Lung microvascular endothelial cell (primary cell): ENCODE measurements around the gene IL37. TPM values are rescaled to one million over a fixed set of nuclear protein-coding genes. Genes with fewer than 3 reads are reported as not detected.

ENCODE experiments used
- DNase-seq, 2 donors: peaks; one replicate each; pipeline versions ENCODE4 v3.0.0 to v3.0.0-alpha.2; 2010; ENCODE audit warnings: low read depth in 2 of 2
- total RNA-seq: library from RNA; depleted of rRNA; stranded (reverse); fragments of >200 nt; gene quantifications from 2 replicates; pipeline ENCODE4 v1.2.1, GENCODE V29; 2014

IL37 gene, protein sequence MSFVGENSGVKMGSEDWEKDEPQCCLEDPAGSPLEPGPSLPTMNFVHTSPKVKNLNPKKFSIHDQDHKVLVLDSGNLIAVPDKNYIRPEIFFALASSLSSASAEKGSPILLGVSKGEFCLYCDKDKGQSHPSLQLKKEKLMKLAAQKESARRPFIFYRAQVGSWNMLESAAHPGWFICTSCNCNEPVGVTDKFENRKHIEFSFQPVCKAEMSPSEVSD
- not detected in 2 replicates for total RNA-seq

DNA sequence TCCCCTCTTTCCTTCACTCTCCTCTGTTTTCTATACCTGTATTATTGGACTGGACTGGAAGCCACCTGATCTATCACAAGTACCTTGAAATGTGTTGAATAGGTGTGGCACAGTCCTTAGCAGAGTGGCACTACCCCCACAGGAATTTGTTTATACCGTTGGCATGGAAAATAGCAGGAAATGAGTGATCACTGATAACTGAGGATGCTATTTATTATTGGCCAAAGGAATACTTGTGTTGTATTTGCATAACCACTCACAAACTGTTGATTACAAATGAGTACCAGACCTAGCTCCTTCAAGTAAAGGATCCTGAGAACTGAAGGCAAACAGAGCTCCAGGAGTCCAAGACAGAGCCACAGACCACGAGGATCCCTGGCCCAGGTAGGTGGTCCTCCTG is at the start of gene IL37:
Gene IL37 (plus strand): TSS at position 301 of the 400 bp plus-strand sequence. CDS start 1,848 bp downstream, outside the sequence.
- no peak for DNase-seq

DNA sequence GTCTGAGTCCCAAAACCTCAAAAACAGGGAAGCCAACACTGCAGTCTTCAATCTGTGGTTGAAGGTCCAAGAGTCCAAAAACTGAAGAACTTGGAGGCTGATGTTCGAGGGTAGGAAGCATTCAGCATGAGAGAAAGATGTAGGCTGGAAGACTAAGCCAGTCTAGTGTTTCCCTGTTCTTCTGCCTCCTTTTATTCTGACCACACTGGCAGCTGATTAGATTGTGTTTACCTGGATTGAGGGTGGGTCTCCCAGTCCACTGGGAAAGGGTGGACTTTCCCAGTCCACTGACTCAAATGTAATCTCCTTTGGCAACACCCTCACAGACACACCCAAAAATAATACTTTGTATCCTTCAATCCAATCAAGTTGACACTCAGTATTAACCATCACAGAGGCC is 46.9 kb upstream of the IL37 start:
- no peak for DNase-seq

DNA sequence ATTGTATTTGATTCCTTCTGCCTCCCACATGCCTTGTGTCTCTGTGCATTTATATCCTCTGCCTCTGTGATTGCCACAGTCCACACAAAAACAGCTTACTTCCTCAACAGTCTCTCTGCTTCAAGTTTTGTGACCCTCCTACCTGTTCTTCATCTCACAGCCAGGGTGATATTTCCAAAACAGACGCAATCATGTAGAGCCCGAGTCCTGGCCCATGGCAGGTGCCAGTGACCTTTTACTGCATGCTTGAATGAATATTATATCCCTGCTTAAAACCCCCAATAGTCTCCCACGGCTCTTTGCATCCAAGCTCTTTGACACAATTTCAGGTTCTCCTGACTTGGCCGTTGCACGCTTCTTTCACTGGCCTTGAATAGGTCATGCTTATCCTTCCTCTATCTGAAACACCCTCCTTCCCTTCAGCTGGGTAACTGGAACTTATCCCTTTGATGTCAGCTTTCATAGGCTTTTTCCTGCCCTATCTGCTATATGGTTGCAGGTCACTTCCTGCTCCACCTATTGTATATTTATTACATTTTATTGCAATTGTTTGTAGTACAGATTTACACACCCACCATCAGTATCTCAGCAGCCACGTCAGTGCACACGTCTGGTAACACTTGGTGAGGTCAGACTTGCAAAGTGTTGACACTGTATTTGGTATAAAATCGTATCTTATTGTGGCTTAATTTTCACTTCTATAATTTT is 44.7 kb upstream of the IL37 start:
- DNase-seq: no peak

DNA sequence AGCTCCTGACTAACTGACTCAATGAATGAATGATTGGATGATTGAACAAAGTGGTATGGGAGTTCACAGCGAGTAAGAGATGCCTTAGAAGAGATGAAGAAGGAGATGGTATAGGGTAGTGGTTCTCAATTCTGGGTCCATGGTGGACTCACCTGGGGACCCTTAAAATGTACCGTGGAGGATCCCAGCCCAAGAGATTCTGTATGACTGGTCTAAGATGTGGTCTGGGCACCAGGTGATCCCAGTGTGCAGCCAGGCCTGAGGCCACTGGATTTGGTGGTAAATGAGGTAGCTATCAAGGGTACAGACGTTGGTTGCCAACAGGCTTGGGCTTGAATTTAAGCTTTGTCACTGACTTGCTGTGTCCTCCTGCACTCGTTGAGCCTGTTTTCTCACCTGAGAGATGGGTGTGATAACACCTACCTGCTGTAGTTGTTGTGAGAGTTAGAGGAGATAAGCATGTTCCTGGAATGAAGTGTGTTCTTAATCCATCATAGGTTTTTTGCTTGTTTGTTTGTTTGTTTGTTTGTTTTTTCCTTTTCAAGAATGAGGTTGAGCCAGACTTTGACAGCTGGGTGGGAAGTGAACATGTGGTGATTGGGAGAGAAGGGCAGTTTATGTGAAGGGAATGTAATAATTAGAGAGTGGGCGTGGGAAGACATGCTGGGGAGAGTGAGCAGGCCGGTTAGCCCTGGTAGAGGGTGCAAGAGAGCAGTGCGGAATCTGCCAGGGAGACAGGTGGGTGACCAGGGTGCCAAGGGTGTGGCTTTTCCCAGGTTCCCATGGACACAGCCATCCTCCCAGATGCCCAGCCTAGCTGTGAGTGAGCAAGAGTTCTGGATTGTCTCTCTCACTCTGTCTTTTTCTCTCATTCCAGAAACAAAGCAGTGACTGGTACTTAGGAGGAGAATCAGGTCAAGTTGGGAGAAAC is 43.0 kb upstream of the IL37 start:
- DNase-seq: no peak

DNA sequence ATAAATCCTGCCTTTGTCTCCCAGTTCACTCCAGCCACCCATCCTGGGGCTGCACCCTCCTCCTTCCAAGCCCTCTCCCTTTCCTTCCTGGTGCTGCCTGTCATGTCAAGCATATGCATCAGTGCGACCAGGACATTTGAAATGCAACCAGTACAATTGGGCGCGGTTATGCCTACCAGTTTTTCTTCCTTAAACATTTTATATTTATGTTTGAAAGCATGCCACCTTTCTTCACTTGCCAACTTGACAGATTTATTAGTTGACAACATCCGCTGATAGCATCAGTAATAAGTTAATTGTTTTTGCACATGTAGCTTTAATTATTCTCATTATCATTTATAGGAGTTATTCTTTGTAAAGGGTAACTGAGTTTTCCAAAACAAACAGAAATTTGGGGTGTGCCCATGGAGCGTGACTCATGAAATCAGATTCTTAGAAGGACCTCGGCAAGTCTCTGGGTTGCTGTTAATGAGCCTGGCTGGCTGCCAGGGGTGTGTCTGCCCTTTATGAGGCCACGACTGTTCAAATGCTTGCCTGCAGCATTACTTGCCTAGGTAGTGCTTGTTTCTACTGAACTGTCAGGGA is 41.6 kb upstream of the IL37 start:
- DNase-seq: peak in 1 of 2 donors; percentile 70

DNA sequence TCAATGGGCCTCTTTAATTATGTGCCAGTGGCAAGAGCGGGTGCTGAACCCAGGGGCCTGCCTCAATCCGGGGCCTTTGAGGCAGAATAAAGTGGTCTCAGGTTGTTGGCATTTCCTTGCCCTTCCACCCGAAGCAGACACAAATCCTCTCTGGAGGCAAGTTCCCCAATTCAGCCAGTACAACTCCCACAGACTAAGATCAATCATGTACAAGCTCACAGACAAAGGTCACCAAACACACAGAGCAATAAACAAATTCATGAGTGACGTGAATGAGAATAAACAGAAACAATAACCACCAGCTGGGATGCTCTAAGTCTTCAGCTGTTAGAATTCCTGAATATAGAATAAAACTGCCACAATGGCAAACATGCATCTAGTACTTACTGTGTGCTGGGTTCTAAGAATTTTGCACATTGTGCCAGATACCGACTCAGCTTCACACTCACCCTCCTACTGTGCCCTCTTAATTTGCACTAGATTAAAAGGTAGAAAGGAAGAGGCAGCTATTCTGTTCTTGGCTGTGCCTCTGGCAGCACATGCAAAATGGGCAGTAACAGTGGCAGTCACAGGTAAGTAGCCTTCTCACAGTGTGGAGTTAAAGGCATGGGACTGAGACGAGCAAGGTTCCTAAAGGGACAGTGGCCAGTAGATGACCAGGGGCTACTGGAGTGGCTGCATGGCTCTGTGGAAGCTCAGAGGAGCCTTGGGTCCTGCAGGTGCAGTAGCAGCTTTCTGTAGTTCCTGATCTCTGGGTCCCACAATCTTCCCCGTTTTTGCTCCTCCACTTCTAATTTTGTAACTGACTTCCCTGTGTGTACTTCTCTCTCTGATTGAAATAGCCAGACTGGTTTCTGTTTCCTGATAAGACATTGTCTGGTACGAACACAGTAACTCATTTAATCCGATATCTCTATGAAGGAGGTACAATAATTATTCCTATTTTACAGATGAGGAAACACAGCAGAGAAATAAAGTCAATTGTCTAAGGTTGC is 39.8 kb upstream of the IL37 start:
- DNase-seq: no peak

DNA sequence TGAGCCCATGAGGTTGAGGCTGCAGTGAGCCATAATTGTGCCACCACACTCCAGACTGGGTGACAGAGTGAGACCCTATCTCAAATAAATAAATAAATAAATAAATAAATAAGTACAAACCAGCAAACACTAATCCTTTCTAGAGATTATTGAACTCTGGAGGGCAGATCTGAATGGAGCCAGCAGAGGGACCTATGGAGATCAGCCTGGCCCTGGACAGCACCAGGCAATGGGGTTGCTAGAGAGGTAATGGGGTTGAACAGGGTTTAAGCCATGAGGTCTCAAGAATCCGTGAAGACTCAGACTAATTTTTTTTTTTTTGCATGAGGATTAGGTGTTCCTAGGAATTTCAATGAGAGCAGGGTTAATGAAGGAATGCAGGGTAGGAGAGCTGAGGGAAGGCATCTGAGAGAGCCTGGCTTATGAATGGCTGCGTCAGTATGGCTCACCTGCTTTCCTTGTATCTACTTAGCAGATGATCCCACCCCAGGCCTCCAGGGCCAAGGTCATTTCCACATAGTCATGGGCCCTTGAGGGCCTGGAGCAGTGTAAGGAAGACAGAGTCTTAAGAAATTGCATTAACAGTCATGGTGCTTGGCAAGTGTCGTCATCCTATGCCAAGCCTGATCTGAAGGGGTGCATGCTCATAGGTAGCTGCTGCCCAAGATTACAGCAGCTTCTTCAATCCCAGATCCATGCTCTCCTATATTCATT is 34.6 kb upstream of the IL37 start:
- DNase-seq: no peak

DNA sequence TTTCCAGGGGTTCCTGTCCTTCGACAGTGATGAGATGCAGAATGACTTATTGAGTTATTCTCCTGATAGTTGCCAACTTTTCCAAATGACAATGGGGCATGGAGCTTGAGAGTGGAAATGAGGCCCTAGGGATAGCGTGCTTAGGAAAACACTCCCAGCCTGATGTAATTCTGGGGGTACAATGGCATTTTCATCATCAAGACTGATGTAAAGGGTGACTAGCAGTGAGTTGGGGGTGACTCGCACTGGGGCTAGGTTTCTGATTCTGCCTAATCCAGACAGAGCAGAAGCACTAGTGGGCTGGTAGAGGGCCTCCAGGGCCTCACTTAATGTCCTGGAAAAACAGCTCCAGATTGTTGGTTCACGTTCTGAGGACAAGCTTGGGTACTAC is 34.0 kb upstream of the IL37 start:
- peak in 1 of 2 donors; percentile 10 for DNase-seq

DNA sequence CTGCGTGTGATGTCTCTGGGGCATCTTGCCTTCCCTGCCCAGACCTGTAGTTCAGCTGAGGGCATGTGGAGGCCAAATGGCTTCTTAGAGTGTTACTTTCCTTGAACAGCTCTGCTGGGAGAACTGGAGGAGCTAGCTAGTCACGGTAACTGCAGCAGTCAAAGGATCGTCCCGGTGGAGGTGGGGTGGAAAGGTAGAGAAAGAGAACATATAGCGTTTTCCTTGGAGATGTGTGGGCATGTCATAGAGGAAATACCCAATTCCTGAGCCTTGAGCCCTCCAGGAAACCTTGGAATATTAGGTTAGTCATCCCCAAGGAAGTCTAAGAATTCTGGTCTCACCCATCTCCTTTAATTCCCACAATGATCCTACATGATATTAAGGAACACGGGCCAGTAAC is 33.5 kb upstream of the IL37 start:
- DNase-seq: peak in 1 of 2 donors; percentile 12

DNA sequence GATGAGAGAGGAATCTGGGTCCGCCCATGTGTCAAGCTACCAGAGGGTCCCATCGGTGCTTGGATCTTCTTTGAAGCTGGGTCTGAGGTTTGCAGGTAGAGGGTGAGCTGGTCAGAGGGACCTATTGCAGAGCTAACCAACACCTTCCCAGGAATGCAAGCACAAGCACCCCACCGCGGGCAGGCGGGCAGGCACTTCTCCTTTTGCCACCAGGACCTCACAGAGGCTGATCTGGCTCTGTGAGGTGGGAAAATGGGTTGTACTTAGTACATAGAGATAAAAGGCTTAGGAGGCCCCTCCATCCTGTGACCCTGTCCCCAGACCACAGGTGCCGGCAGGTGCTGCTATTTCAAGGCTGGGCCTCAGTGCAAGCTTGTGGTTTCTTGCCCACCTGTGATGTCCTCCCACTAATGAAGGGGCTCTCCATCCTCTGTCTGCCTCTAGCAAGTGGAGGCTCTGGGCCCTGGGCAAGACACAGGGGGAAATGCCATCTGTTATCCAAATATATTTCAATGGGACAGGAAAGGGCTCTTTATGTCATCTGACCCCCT is 31.4 kb upstream of the IL37 start:
- DNase-seq: no peak

DNA sequence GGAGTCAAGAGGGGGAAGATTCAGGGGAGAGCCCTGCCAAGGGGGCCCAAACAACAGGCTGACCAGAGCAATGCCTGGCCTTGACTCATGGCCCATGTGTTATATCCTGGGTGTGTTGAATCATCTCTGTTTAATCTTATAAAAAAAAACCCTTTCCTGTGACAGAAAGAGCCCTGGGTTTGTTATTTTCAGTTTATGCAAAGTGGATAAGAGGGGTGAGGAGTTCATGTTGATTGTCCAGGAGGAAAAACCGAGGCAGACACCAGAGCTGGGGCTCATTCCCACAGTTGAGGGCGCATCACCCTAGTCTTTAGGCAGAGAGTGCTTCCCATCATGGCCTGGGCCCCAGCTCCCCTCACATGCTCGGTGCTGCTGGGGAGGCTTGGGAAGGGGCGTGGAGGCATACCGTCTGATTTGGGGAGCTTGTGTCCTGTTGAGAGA is 30.9 kb upstream of the IL37 start:
- peak in 1 of 2 donors; percentile 61 for DNase-seq

DNA sequence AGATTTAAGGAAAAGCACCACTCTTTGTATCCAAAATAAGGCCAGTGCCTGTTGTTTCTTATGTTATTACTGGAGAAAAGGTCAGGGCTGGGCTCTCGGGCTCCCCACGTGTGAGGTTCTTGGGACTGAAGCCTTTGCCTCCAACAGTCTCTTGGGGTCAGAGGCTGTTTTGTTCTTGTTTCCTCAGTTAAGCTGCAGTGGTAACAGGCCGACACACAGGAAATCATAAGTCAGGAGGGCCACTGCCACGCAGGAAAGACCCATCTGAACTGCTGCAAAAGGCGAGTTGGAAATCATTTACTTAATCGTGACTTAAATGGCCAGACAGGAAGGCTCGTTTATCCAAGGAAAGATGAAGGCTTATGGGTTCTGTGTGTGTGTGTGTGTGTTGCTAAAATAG is 30.3 kb upstream of the IL37 start:
- DNase-seq: peak in 1 of 2 donors; percentile 69

DNA sequence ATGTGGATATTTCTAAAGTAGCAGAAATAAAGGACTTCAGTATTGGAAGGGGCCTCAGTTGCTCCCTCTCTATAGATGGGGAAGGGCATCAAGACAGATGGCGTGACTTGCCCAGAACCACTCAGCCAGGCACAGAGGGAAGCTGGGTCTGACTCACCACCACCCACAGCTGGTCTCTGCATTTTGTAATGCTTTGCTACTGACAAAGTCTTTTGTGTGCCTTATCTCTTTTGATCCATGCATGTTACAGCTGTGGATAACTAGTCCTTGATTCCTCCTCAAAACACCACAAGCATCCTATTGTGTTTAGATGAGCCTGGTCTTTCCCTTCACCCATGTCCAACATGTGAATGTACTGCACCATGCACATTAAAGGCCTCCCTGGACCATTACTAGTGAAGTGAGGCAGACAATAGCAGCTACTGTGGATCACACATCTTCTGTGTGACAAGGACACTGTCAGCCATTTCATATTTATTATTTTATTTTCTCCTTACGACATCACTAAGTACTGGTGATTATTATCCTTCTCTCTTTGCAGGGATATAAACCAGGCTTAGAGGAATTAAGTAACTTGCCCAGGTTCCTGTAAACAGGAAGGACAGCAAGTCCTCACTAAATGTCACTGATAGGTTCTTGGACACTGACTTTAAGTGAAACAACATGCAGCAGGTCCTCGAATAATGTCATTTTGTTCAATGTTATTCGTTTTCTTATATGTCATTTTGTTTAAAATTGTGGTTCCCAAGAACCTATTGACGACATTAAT is 29.6 kb upstream of the IL37 start:
- peak; percentile 14 to 94 for DNase-seq

DNA sequence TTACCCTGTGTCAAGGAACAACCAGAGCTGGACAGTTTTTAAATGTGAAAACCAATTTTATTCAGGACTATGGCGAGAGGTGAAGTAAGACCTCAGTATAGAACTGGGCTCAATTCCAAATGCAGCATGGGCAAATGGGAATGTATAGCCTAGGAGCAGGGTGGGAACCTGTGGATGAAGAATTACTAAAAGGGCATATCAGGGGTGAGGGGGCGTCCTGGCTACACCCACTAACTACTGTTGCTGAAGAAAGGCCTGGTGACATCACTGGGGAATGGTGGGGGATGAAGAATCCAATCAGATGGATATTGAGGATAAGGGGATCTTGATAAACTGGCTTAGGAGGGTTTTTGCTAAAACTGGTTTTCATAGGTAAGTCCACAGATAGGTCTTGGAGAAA is 27.3 kb upstream of the IL37 start:
- DNase-seq: no peak

DNA sequence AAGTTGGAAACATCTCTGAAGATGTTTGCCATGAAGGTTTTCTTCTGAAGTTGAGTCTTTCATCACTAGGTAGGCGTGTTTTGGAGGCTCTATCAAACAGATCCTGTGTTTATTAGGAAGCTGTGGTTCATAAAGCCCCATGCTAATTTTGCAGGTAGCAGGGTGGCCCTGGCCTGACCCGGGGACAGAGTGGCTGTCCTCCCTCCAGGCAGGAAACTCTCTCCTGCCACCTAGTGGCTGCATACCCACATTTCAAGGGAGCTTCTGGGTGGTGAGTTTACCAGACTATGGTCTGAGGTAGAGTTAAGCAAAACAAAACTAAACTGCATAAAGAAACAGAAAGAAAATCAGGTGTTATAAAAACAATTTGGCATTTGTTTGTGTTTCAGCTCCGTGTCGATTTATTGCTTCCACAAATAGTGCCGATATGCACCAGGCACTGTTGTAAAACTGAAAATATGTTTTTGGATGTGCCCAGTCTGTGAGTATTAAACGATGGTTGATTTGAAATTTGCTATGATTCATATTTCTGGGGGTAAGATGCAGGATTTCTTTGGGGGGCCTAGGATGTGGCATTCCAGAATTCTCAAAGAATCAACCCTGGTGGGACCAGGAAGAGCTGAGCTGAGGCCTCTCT is 26.0 kb upstream of the IL37 start:
- DNase-seq: peak; percentile 46 to 58

DNA sequence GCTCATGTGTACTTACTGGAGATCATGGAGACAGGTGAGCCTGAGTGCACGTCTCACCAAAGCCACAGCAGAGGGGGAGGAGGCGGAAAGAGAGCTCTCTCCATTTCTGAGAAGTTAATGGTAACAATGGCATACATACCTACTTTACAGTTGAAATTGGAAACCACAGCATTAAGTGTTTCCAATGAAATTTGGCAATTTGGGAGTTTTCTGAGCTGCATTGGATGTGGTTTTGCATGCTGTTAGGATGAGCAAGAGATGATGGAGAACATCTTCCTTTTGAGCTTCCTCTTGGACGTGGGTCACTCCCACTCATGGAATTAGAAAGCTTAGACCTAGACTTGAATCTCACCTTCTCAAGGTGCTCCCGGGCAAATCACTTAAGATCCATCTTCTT is 25.5 kb upstream of the IL37 start:
- no peak for DNase-seq

DNA sequence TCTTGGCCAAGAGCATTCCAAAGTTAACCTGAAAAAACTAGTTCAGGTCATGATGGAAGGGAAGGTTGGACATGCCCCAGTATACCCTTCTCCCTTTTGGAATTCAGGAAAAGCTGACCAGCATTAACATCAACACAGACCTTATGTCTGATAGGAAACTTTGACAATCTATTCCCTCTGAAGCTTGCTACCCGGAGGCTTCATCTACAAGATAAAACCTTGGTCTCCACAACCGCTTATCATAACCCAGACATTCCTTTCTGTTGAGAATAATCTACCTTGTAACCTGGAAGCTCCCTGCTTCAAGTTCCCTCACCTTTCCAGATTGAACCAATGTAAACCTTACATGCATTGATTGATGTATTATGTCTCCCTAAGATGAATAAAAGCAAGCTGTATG is 24.7 kb upstream of the IL37 start:
- DNase-seq: no peak
